HL-60/S4 treated with phorbol 12-myristate 13-acetate at 8.2 ng/mL for 4 days and 3 days (cell line): ENCODE measurements around the gene RHCG.

Source experiments
- in situ Hi-C: fragments of 300-500 bp; cut with MboI; formaldehyde crosslinking; loops from 2 replicates; pipeline ENCODE4 v1.15.0; 2022; ENCODE audit warnings: low sequenced_read_pairs

The RHCG gene

GRCh38 chr15:89496155-89497098 is at the start of gene RHCG:
RHCG (minus strand) TSS chr15:89496583; CDS start chr15:89496544, 39 bp downstream.
- in situ Hi-C loops = no loop called here

GRCh38 chr15:89543389-89543788 is 47.0 kb upstream of the RHCG start:
- in situ Hi-C loops = no loop called here

DNA sequence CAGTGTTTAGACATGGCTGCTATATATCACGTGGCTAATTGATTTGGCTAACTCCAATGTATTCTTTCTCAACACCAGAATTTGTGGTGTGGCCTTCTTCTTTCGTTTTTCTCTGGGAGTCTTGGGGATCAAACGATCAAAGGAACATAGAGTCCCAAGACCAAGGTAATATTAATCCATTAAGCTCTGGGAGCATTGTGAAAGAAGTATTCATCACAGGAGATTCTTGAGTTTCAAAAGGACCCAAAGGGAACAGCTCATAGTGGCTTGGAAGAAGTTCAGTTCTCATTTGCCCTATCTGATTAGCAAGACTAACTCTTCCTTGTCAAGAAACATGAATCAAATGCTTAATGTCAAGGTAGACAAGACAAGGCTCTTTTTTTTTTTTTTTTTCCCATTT is 46.0 kb upstream of the RHCG start:
- in situ Hi-C loops = no loop called here

- in situ Hi-C loops = no loop called here
Measured at GRCh38 chr15:89539027-89539426, 42.6 kb upstream of the RHCG start.

- in situ Hi-C loops = no loop called here
Measured at GRCh38 chr15:89533861-89534544, 37.6 kb upstream of the RHCG start.

DNA sequence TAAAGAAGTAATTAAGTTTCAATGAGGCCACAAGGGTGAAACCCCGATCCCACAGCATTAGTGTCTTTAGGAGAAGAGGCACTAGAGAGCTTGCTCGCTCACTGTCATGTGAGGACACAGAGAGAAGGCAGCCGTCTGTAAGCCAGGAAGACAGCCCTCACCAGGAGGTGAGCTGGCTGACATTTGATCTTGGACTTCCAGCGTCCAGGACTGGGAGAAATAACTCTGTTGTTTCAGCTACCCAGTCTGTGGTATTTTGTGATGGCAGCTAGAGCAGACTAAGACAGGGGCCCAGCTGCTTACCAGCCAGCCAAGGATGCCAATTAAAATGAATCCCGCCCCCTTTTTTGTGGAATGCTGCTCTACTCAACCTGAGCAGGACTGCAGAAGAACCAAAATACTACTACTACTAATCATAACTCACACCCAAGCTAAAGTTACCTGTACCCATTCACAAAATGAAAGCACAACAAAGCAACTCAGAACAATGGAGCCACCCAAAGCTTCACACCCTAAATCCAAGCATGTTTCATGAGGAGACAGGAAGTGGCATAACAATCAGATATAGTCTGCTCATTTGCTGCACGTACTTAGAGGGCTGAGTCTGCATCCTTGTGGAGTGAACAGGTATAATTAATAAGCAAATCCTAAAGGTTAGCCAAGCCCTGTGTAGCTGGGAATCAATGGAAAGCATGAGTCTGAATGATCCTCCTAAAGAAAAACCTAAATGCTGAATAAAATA is 35.6 kb upstream of the RHCG start:
- in situ Hi-C loops = no loop called here

DNA sequence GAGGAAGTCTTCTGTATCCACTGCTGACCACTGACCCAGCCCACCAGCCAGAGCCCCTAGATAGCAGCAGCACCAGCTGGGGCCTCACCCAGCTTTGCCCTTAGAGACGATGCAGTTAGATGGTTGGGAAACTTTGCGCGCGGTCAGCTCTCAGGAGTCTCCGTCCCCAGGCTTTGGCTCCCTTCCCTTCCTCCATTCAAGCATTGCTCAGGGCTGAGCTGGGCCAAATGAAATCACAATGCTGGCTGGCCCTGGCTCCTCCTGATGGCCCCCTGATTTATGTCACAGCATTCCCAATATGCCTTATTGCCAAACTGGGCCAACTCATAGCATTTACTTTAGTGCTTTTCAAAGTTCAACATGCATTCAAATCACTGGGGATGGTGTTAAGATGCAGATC is 34.6 kb upstream of the RHCG start:
- in situ Hi-C loops = no loop called here

- in situ Hi-C loops = no loop called here
Measured at GRCh38 chr15:89528757-89529352, 32.5 kb upstream of the RHCG start.

GRCh38 chr15:89526601-89527441 is 30.4 kb upstream of the RHCG start:
- in situ Hi-C loops = no loop called here

DNA sequence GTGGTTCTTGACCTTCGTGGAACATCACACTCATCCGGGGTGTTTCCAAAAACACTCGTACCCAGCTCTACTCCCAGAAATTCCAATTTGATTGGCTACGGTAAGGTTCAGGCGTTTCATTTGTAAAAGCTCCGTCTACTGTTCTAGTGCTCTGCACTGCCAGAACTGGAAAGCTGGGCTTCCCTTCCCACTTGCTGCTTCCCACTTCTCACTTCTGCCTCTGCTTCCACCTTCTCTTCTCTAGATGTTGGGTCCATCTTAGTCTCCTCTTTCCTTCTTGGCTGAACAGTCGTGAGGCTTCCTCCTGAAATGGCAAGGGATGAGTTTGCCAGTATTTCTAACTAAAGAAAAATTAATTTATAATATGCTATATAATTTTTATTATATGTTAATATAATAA is 29.8 kb upstream of the RHCG start:
- in situ Hi-C loops = no loop called here

DNA sequence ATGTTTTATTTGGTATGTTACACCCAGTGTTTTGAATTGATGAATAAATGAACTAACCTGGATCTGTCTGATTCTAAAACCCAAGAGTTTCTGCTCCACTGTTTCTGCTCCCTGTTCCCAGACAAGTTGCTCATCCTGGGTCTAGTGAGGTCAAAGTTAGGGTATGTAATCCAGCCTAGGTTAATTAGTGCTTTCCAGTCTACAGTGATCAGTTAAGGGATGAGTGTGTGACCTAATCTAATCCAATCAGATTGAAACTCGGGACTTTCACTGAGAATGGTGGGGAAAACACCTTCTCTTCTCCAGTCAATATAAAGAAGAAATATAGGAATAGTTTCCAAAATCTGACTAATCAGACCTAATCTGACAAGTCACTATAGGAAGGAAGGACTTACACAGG is 27.8 kb upstream of the RHCG start:
- in situ Hi-C loops = no loop called here

- in situ Hi-C loops = no loop called here
Measured at GRCh38 chr15:89523101-89523500, 26.7 kb upstream of the RHCG start.

- in situ Hi-C loops = no loop called here
Measured at GRCh38 chr15:89521605-89522004, 25.2 kb upstream of the RHCG start.

GRCh38 chr15:89515477-89515876 is 19.1 kb upstream of the RHCG start:
- in situ Hi-C loops = no loop called here

GRCh38 chr15:89514596-89515406 is 18.4 kb upstream of the RHCG start:
- in situ Hi-C loops = no loop called here

DNA sequence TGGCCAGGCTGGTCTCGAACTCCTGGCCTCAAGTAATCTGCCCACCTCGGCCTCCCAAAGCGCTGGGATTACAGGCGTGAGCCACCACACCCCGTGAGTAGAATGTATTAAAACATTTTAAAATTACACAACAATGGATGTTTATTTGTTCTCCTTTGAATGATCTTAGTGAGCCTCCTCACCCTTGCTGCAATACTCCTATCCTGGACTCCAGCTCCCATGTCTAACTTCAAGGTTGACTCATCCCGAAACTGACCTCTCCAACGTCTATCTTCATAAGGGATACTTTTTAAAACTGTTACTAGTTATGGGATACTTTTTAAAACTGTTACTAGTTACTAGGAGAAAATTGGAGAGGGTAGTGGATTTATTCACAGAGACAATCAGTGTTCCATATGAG is 17.8 kb upstream of the RHCG start:
- in situ Hi-C loops = no loop called here

DNA sequence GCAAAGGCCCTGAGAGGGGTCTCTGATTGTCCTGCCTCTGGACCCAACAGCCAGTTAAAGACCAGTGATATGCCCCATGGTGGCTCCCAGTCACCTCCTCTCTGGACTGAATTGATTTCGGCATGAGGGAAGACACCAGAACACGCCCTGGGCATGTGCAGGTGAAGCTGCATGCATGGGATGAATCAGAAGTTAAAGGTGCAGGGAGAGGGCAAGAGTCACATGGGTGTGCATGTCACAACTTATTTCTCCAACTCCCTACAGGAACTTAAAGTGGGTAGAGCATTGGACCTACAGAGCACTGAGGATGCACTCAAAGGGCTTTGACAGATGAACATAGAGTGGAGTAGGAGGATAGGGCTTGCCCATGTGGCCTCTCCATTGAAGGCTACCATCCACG is 16.9 kb upstream of the RHCG start:
- in situ Hi-C loops = no loop called here

DNA sequence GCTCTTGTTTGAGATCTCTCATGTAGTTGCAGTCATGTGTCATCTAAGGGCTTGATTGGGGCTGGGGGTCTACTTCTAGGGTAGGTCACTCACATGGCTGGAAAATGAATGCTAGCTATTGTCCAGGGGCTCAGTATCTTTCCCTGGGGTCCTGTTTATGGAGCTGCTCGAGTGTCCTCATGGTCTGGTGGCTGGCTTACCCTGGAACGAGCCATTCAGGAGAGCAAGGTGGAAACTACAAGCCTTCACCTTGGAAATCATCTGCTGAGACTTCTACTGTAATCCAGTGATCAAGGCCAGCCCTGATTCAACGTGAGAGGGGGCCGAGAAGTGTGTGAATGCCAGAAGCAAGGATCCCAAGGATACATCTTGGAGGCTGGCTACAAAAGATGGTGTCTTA is 16.2 kb upstream of the RHCG start:
- in situ Hi-C loops = no loop called here

- in situ Hi-C loops = no loop called here
Measured at GRCh38 chr15:89506026-89506686, 9.8 kb upstream of the RHCG start.
